Fibroblast of the aortic adventitia (primary cell): ENCODE results near the gene TAL2. TPM values are rescaled to one million over a fixed set of nuclear protein-coding genes. Genes with fewer than 3 reads are reported as not detected.
A peak's percentile ranks its signal among the peaks of the same experiment; 100 is the strongest.

ENCODE experiments used
- DNase-seq: peaks from one replicate; pipeline ENCODE4 v3.0.0-alpha.2; 2010; ENCODE audit warnings: low read depth
- H3K4me3 ChIP-seq: 2 replicates; pipeline ENCODE4 v1.5.1; 2011; ENCODE audit warnings: low read depth, mild to moderate bottlenecking, control low read depth, low read length, moderate library complexity
- CTCF ChIP-seq: IDR thresholded peaks from 2 replicates; pipeline ENCODE4 v1.5.1; 2011; ENCODE audit warnings: mild to moderate bottlenecking, low read length, control low read depth, inconsistent platforms; ENCODE audit not compliant: insufficient read depth
- total RNA-seq: library from RNA; depleted of rRNA; stranded (reverse); fragments of >200 nt; gene quantifications from 2 replicates; pipeline ENCODE4 v1.2.3, GENCODE V29; 2012; ENCODE audit warnings: low replicate concordance

Gene TAL2
- total RNA-seq, 1 donor, result not detected

- DNase-seq, result peak; percentile 66
Observed at GRCh38 chr9:105694190-105694847, 32.1 kb downstream of the TAL2 start, which contains the start of gene TMEM38B. Gene TMEM38B, plus strand, starts transcription at chr9:105694541. Its CDS starts 120 bp downstream, at chr9:105694661.

GRCh38 chr9:105694848-105695581, 32.8 kb downstream of the TAL2 start:
- TF ChIP-seq CTCF, result no peak
- peak; percentile 49 for DNase-seq
- H3K4me3 ChIP-seq, result peak overlapping the region; percentile 80

More at GRCh38 chr9:105694190-105694847, 32.1 kb downstream of the TAL2 start, which contains the start of gene TMEM38B:
- H3K4me3 ChIP-seq, result peak within 1 kb of the TSS; percentile 80
- TF ChIP-seq CTCF, result no peak

GRCh38 chr9:105696219-105696793, 34.0 kb downstream of the TAL2 start:
- no peak for TF ChIP-seq CTCF
- DNase-seq, result no peak
- no peak overlapping the region for H3K4me3 ChIP-seq

- H3K4me3 ChIP-seq, result no peak overlapping the region
- TF ChIP-seq CTCF, result no peak
- no peak for DNase-seq
Observed at GRCh38 chr9:105697871-105698270, 35.6 kb downstream of the TAL2 start.

GRCh38 chr9:105698348-105698870, 36.2 kb downstream of the TAL2 start:
- no peak for TF ChIP-seq CTCF
- H3K4me3 ChIP-seq, result no peak overlapping the region
- DNase-seq, result no peak

GRCh38 chr9:105700668-105701067, 38.4 kb downstream of the TAL2 start:
- DNase-seq, result no peak
- no peak for TF ChIP-seq CTCF
- H3K4me3 ChIP-seq, result no peak overlapping the region
